SK-MEL-5 (cell line): ENCODE data around the gene SCGB3A1. TPM values are rescaled to one million over a fixed set of nuclear protein-coding genes. Genes with fewer than 3 reads are reported as not detected.

Experiments
- DNase-seq: peaks from one replicate; pipeline ENCODE4 v3.0.0-alpha.2; 2016; ENCODE audit warnings: low read depth, low spot score
- in situ Hi-C: cut with HindIII; loops from 2 replicates; pipeline ENCODE4 v1.10.0; 2016; ENCODE audit warnings: low sequenced_read_pairs, high pct_unique_total_duplicates, low pct_unique_long_range_greater_than_20kb
- total RNA-seq: library from RNA; depleted of rRNA; stranded (reverse); fragments of >200 nt; shearing (Covaris generic); gene quantifications from 2 replicates; pipeline ENCODE4 v1.2.3, GENCODE V29; 2014

The SCGB3A1 gene
- total RNA-seq, 1 experiment from 2014 or later = not detected

GRCh38 chr5:180596668-180597231 is 5.5 kb upstream of the SCGB3A1 start:
- DNase-seq = no peak
- in situ Hi-C loops = no loop called here

DNA sequence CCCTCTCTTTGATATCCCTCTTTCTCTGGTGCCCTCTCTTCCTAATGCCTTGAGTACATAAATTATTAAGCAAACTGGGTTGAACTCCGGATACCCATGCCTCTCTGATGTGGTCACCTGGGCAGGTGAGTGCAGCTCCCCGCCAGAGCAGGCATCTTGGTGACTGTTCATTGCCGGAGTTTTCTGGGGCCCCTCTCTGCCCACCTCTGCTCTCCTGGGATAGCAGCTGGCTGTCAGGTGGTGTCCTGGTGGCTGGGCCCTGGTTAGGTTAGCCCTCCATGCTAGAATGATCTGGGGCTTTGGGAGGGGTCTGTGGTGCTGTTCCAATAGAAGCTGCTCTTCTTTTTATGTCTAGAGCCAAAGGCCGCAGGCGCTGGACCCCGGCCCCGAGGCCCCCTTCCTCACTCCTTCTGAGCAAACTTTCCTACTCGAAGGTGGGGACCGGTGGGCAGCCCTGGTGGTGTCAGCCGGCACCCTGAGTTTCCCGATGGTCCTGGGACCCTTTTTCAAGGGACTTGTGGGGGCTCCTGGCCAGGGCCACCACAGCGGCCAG is 4.9 kb upstream of the SCGB3A1 start:
- no peak for DNase-seq
- in situ Hi-C loops = no loop called here

DNA sequence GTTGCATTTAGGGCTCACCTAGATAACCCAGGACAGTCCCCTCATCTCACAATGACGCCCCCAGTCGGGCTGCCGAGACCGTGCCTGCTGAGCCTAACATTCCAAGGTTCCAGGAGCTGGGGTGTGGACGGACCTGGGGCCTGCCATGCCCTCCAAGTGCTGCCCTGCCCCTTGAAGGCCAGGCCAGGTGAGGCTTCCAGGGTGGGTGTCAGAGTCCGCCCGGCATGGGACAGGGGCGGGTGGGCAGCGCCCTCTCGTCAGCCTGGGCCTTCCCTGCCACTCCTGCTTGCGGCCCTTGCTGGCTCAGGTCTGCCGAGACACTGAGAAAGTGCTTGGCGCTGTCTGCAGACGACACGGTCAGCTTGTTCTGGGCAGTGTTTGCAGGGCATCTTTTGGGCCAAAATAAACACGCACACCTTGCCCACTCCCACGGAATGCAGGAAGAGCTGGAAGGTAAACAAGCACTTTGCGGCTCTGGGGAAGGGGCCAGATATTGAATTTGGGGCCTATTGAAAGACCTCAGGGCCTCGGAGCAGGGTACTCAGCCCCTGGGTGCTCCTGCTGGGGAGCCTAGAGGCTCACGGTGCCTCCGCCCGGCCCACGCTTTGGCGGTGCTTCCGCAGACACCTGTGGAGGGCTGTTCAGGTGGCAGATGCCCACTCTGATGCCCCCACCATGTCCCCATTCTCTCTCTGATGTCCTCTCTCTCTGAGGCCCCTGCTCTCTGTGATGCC is 4.2 kb upstream of the SCGB3A1 start:
- in situ Hi-C loops = no loop called here
- no peak for DNase-seq

GRCh38 chr5:180595046-180595379 is 3.7 kb upstream of the SCGB3A1 start:
- in situ Hi-C loops = no loop called here
- DNase-seq = no peak

- no peak for DNase-seq
- in situ Hi-C loops = no loop called here
These were observed 3.2 kb upstream of the SCGB3A1 start for GRCh38 chr5:180594311-180595045.

DNA sequence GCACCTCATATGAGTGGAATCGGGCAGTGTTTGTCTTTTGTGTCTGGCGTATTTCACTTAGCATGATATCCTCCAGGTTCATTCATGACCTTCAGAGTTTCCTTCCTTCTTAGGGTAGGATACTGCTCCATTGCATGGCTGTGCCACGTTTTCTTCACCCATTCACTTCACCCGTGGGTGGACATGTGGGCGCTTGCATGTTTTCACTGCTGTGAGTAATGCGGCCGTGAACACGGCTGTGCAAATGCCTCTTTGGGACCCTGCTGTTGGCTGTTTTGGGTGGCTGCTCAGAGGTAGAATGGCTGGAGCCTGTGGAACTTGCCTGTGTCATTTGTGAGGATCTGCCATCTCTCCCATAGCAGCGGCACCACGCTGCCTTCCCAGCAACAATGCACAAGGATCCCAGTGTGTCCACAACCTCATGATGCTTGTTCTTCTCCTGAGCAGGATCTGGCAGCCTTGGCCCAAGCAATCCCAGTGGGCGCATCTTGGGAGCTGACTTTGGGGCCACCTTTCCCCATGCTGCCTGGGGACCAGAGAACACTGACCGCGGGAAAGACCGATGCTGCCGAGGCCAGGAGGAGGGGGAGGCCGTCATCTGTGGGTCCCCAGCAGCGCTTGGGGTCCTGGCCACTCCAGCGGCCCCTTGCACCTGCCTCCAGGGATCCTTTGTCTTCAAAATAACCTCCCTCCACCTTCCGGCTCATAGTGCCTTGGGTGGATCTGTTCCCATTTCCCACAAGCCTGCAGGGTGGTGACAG is 2.3 kb upstream of the SCGB3A1 start:
- no peak for DNase-seq
- in situ Hi-C loops = no loop called here

GRCh38 chr5:180592176-180592575 is 877 bp upstream of the SCGB3A1 start:
- in situ Hi-C loops = no loop called here
- DNase-seq = no peak

DNA sequence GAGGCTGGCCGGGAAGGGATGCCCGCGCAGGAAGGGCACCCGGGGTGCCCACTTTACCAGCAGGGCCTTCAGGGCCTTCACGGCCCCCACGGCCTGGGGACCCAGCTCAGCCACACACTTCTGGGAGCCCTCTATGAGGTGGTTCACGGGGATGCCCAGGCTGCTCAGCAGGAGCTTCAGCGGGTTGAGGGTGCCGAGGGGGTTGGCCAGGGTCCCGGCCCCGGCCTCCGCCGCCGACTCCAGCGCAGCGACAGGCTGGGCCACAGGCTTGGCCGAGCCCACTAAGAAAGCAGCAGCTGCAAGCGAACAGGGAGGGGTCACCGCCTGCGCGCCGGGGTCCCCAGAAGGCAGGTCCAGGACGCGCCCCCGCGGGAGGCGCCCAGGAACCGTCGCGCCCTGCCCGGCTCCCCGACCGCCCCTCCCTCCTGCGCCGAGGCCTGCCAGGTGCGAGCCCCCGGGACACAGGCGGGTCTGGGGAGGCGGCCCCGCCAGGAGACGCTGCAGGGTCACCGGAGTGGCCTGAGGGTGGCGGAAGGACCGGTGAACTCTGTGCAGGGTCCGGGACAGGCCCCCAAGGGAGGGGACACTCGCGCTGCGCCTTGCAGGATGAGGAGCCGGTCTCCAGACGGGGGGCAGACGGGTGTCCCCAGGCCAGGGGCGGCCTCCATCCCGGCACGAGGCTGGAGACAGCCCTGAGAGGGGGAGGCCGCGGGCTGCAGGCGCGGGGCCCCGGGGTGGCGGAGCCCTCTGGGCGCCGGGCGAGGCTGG is 572 bp downstream of the SCGB3A1 start:
- in situ Hi-C loops = no loop called here
- DNase-seq = no peak

GRCh38 chr5:180589771-180590542 is 1.3 kb downstream of the SCGB3A1 start:
- DNase-seq = no peak
- in situ Hi-C loops = no loop called here

- in situ Hi-C loops = no loop called here
- DNase-seq = no peak
These were observed 4.4 kb downstream of the SCGB3A1 start for GRCh38 chr5:180586870-180587269.

- DNase-seq = no peak
- in situ Hi-C loops = no loop called here
These were observed 5.1 kb downstream of the SCGB3A1 start for GRCh38 chr5:180586204-180586603.

- in situ Hi-C loops = no loop called here
- DNase-seq = no peak
These were observed 7.6 kb downstream of the SCGB3A1 start for GRCh38 chr5:180583738-180584137.

DNA sequence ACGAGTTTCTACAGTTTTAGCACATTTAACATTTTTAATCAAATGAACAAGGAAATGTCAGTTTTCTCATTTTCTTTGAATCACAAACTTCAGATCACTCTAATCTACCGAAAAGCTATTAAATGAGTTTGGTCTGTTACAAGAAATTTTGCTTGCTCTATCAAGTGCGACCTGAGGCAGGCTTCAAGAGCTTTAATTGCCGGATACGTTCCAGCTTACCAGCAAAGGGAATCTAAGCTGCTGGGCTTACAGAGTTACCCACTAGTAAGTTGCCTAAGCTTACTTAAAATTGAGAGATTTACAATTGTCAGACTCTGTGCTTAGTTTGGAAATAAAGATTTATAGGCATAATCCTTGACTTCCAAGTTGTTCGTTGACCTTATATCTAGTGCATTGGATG is 10.6 kb downstream of the SCGB3A1 start:
- DNase-seq = no peak
- in situ Hi-C loops = no loop called here

- in situ Hi-C loops = no loop called here
- DNase-seq = no peak
These were observed 15.7 kb downstream of the SCGB3A1 start for GRCh38 chr5:180575571-180575970.

DNA sequence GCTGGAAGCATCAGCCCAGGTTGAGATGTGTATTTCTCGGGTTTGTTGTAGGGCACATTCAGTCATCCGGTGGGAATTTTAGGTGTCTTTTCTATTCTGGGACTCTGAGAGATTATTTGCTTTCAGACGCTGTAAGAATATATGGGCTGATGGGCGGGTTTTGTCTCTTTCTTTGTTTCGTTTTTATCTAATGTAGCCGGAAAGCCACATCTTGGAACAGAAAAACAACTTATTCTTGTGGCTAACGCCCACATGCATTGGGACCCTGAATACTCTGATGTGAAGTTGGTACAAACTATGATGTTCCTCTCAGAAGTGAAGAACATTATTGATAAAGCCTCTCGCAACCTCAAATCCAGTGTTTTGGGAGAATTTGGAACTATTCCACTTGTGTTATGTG is 22.4 kb downstream of the SCGB3A1 start:
- in situ Hi-C loops = no loop called here

GRCh38 chr5:180563994-180564393 is 27.3 kb downstream of the SCGB3A1 start:
- DNase-seq = no peak
- in situ Hi-C loops = no loop called here

More for the DNA sequence above, 22.4 kb downstream of the SCGB3A1 start:
- DNase-seq = no peak

- in situ Hi-C loops = no loop called here
- no peak for DNase-seq
These were observed 33.1 kb downstream of the SCGB3A1 start for GRCh38 chr5:180558232-180558631.
